GM23338 (cell line): ENCODE results near the gene CPT2. TPM values are rescaled to one million over a fixed set of nuclear protein-coding genes. Genes with fewer than 3 reads are reported as not detected.

Experiments used
- ATAC-seq: fragments of 200-7000 bp; cut with Tn5 transposase; 3 replicates; pipeline ENCODE4 v1.9.1; 2020
- DNase-seq: peaks from one replicate; pipeline ENCODE4 v3.0.0-alpha.2; 2015; ENCODE audit warnings: low spot score
- H2AFZ ChIP-seq: fragments of 200-600 bp; sonication (generic); 2 replicates; pipeline ENCODE4 v1.8.0; 2016; ENCODE audit warnings: antibody characterized with exemption, mild to moderate bottlenecking, moderate library complexity
- H3F3A ChIP-seq: fragments of 200-600 bp; sonication (generic); replicated peaks from 2 replicates; pipeline ENCODE4 v1.8.0; 2017; ENCODE audit warnings: antibody characterized with exemption, mixed run types, low read depth
- H3K27ac ChIP-seq: fragments of 200-600 bp; sonication (generic); 2 replicates; pipeline ENCODE4 v1.6.1; 2016; ENCODE audit warnings: low read depth
- H3K27me3 ChIP-seq: fragments of 200-600 bp; sonication (generic); 2 replicates; pipeline ENCODE4 v1.8.0; 2016; ENCODE audit warnings: mild to moderate bottlenecking, mixed run types, moderate library complexity; ENCODE audit not compliant: insufficient read depth
- H3K36me3 ChIP-seq: fragments of 200-600 bp; sonication (generic); 2 replicates; pipeline ENCODE4 v1.8.0; 2016; ENCODE audit warnings: mild to moderate bottlenecking; ENCODE audit not compliant: insufficient read depth
- H3K4me1 ChIP-seq: fragments of 200-600 bp; sonication (generic); 2 replicates; pipeline ENCODE4 v1.8.0; 2016; ENCODE audit warnings: mild to moderate bottlenecking, moderate library complexity; ENCODE audit not compliant: insufficient read depth
- H3K4me2 ChIP-seq: fragments of 200-600 bp; sonication (generic); 2 replicates; pipeline ENCODE4 v1.7.1; 2017; ENCODE audit warnings: mixed run types
- H3K4me3 ChIP-seq: fragments of 200-600 bp; sonication (generic); 2 replicates; pipeline ENCODE4 v1.6.1; 2016; ENCODE audit warnings: mixed run types
- H3K79me2 ChIP-seq: fragments of 200-600 bp; sonication (generic); replicated peaks from 2 replicates; pipeline ENCODE4 v1.8.0; 2017; ENCODE audit warnings: mild to moderate bottlenecking; ENCODE audit not compliant: insufficient read depth
- H3K9me2 ChIP-seq: fragments of 200-600 bp; sonication (generic); 2 replicates; pipeline ENCODE4 v1.8.0; 2017; ENCODE audit not compliant: insufficient read depth
- H4K20me1 ChIP-seq: fragments of 200-600 bp; sonication (generic); replicated peaks from 2 replicates; pipeline ENCODE4 v1.8.0; 2017; ENCODE audit warnings: mild to moderate bottlenecking; ENCODE audit not compliant: insufficient read depth
- H3K27ac Mint-ChIP-seq: 2 replicates; pipeline ENCODE4 v1.8.0; 2020; ENCODE audit warnings: inconsistent platforms, mild to moderate bottlenecking, moderate library complexity, mixed read lengths
- H3K27me3 Mint-ChIP-seq: 3 replicates; pipeline ENCODE4 v1.8.0; 2022; ENCODE audit warnings: low read depth, mild to moderate bottlenecking, moderate library complexity, mixed read lengths, inconsistent platforms; ENCODE audit not compliant: insufficient read depth, poor library complexity
- H3K36me3 Mint-ChIP-seq: 3 replicates; pipeline ENCODE4 v1.8.0; 2021; ENCODE audit warnings: low read depth, mild to moderate bottlenecking, inconsistent platforms, moderate library complexity, mixed read lengths
- H3K4me1 Mint-ChIP-seq: 3 replicates; pipeline ENCODE4 v1.8.0; 2020; ENCODE audit warnings: mild to moderate bottlenecking, inconsistent platforms, mixed read lengths
- H3K4me3 Mint-ChIP-seq: 3 replicates; pipeline ENCODE4 v1.8.0; 2021; ENCODE audit warnings: moderate library complexity, mild to moderate bottlenecking, inconsistent platforms, mixed read lengths
- H3K9me3 Mint-ChIP-seq: 3 replicates; pipeline ENCODE4 v1.8.0; 2020; ENCODE audit warnings: moderate library complexity, mild to moderate bottlenecking, inconsistent platforms, mixed read lengths
- CREB1 ChIP-seq: fragments of 250-450 bp; sonication (Bioruptor Pico); IDR thresholded peaks from 2 replicates; pipeline ENCODE4 v1.5.0; 2020; ENCODE audit warnings: low read depth, mild to moderate bottlenecking, moderate library complexity
- EZH2 ChIP-seq: fragments of 200-600 bp; sonication (generic); IDR thresholded peaks from one replicate; pipeline ENCODE4 v1.8.0; 2017; ENCODE audit warnings: antibody characterized with exemption, mild to moderate bottlenecking, low read depth; ENCODE audit not compliant: unreplicated experiment
- EZH2phosphoT487 ChIP-seq: fragments of 200-600 bp; sonication (generic); IDR thresholded peaks from one replicate; pipeline ENCODE4 v1.8.1; 2018; ENCODE audit warnings: antibody characterized with exemption; ENCODE audit not compliant: unreplicated experiment
- JUNB ChIP-seq: IDR thresholded peaks from one replicate; pipeline ENCODE4 v1.6.1; 2016; ENCODE audit warnings: antibody characterized with exemption; ENCODE audit not compliant: unreplicated experiment
- NANOG ChIP-seq: IDR thresholded peaks from 2 replicates; pipeline ENCODE4 v1.6.1; 2016; ENCODE audit warnings: antibody characterized with exemption, borderline replicate concordance
- POLR2AphosphoS5 ChIP-seq: IDR thresholded peaks from 2 replicates; pipeline ENCODE4 v1.6.1; 2016; ENCODE audit warnings: antibody characterized with exemption, low read depth
- STAT1 ChIP-seq: IDR thresholded peaks from one replicate; pipeline ENCODE4 v1.6.1; 2016; ENCODE audit warnings: antibody characterized with exemption; ENCODE audit not compliant: unreplicated experiment
- ZNF114 ChIP-seq: fragments of 250-450 bp; sonication (Bioruptor Pico); IDR thresholded peaks from 2 replicates; pipeline ENCODE4 v1.5.0; 2020; ENCODE audit warnings: mild to moderate bottlenecking, moderate library complexity
- ZNF331 ChIP-seq: fragments of 250-450 bp; sonication (Bioruptor Pico); IDR thresholded peaks from 2 replicates; pipeline ENCODE4 v1.5.0; 2020; ENCODE audit warnings: low read depth, mild to moderate bottlenecking, moderate library complexity
- polyA plus RNA-seq: library from polyadenylated mRNA; unstranded; fragments of >200 nt; fragmentation: Nextera tagmentation; extraction: Ambion mirVana; gene quantifications from 2 replicates; pipeline ENCODE4 v1.2.1, GENCODE V29; 2016
- total RNA-seq: library from RNA; depleted of rRNA; stranded (reverse); fragments of >200 nt; shearing (Covaris generic); gene quantifications from 2 replicates; pipeline ENCODE4 v1.2.3, GENCODE V29; 2014
- TF ChIP-seq, protein P1 (sequence below): IDR thresholded peaks from one replicate; pipeline ENCODE4 v1.6.1; 2018; ENCODE audit warnings: antibody characterized with exemption; ENCODE audit not compliant: unreplicated experiment
- TF ChIP-seq, protein P2 (sequence below): IDR thresholded peaks from 2 replicates; pipeline ENCODE4 v1.6.1; 2016; ENCODE audit warnings: antibody characterized with exemption
- TF ChIP-seq, protein P3 (sequence below), 2 experiments: fragments of 200-600 bp in 1 of 2; sonication (generic) in 1 of 2; conservative IDR thresholded peaks; 2 replicates each; pipeline versions ENCODE4 v1.5.1 to v1.6.1; 2016 to 2017; ENCODE audit warnings: antibody characterized with exemption in 2 of 2, low read depth in 2 of 2, mild to moderate bottlenecking in 2 of 2, moderate library complexity in 1 of 2

Gene CPT2
- total and polyA plus RNA-seq, 2 experiments from 2014 or later = 11.2 to 30.6 TPM

DNA sequence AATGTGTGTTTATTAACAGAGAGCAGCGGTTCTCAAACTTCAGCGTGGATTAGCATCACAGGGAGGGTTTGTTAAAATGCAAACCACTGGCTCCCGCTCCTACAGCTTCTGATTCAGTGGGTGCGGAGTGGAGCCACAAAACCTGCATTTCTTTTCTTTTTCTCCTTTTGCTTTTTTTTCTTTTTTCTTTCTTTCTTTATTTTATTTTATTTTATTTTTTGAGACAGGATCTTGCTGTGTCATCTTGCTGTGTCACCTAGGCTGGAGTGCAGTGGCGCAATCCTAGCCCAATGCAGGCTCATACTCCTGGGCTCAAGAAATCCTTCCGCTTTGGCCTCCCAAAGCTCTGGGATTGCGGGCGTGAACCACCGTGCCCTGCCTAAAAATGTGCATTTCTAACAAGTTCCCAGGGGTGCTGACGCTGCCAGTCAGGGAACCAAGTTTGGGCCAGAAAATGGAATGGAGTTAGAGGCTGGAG, 33.3 kb upstream of the CPT2 start (continued):
- TF ChIP-seq STAT1 (no peak), POLR2AphosphoS5 (no peak), NANOG (no peak), ZNF331 (CRISPR knock-in tag) (no peak), EZH2phosphoT487 (no peak)
- TF ChIP-seq, protein P1, sequence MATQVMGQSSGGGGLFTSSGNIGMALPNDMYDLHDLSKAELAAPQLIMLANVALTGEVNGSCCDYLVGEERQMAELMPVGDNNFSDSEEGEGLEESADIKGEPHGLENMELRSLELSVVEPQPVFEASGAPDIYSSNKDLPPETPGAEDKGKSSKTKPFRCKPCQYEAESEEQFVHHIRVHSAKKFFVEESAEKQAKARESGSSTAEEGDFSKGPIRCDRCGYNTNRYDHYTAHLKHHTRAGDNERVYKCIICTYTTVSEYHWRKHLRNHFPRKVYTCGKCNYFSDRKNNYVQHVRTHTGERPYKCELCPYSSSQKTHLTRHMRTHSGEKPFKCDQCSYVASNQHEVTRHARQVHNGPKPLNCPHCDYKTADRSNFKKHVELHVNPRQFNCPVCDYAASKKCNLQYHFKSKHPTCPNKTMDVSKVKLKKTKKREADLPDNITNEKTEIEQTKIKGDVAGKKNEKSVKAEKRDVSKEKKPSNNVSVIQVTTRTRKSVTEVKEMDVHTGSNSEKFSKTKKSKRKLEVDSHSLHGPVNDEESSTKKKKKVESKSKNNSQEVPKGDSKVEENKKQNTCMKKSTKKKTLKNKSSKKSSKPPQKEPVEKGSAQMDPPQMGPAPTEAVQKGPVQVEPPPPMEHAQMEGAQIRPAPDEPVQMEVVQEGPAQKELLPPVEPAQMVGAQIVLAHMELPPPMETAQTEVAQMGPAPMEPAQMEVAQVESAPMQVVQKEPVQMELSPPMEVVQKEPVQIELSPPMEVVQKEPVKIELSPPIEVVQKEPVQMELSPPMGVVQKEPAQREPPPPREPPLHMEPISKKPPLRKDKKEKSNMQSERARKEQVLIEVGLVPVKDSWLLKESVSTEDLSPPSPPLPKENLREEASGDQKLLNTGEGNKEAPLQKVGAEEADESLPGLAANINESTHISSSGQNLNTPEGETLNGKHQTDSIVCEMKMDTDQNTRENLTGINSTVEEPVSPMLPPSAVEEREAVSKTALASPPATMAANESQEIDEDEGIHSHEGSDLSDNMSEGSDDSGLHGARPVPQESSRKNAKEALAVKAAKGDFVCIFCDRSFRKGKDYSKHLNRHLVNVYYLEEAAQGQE = no peak
- TF ChIP-seq, protein P2, sequence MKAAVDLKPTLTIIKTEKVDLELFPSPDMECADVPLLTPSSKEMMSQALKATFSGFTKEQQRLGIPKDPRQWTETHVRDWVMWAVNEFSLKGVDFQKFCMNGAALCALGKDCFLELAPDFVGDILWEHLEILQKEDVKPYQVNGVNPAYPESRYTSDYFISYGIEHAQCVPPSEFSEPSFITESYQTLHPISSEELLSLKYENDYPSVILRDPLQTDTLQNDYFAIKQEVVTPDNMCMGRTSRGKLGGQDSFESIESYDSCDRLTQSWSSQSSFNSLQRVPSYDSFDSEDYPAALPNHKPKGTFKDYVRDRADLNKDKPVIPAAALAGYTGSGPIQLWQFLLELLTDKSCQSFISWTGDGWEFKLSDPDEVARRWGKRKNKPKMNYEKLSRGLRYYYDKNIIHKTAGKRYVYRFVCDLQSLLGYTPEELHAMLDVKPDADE = no peak

DNA sequence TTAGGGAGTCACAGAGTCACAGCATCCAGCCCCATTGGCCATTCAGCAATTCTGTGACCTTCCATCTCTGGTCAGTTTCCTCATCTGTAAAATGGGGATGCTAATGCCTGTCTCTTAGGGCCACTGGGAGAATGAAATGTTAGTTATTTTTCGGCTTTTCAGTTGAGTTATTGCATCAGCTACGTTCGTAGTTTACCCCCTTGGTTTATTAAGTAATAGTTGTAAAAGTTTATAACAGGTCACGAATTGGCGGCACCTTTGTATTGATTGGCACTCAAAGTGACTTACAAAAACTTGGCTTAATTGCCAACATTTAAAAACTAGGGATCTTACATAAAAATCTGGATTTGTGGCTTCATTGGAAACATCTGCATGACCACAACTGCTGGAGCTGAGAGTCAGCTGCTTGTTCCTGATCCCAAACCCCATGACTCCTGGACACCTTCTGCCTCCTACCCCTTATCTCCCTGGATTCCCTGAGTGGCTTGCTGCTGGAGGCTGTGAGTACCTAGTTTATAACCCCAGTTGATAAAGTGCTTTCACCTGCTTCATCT, 31.1 kb upstream of the CPT2 start:
- no peak overlapping the region; the same call in 1 of the 2 replicates for H2AFZ ChIP-seq
- no peaks in the 10 kb centered on the region for H3K27me3 ChIP-seq
- Mint-ChIP-seq H3K9me3 (no peaks in the 10 kb centered on the region), H3K27me3 (peaks cover 3% of the 10 kb centered on the region), H3K4me3 (no peak overlapping the region), H3K27ac (no peak overlapping the region), H3K4me1 (peaks cover 26% of the 10 kb centered on the region), H3K36me3 (no peaks in the 10 kb centered on the region)
- H3K4me3 ChIP-seq = no peak overlapping the region
- no peak overlapping the region for H3K4me2 ChIP-seq
- DNase-seq (no peak), ATAC-seq (no peak)
- H3K9me2 ChIP-seq = no peaks in the 10 kb centered on the region
- no peaks in the 10 kb centered on the region for H3K79me2 ChIP-seq
- H3K27ac ChIP-seq = no peak overlapping the region
- no peaks in the 10 kb centered on the region for H4K20me1 ChIP-seq
- H3K4me1 ChIP-seq = peaks cover 28% of the 10 kb centered on the region
- H3F3A ChIP-seq = 0 out of 2 replicates have a peak, but pooled peaks cover 3% of the 10 kb centered on the region
- no peaks in the 10 kb centered on the region for H3K36me3 ChIP-seq
- TF ChIP-seq ZNF331 (CRISPR knock-in tag) = no peak
- TF ChIP-seq, protein P1 = no peak
- TF ChIP-seq, protein P2 = no peak
- TF ChIP-seq CREB1 = no peak
- no peak for TF ChIP-seq EZH2phosphoT487
- no peak for TF ChIP-seq ZNF114 (CRISPR knock-in tag)
- TF ChIP-seq JUNB = no peak
- no peak for TF ChIP-seq STAT1
- TF ChIP-seq, protein P3, sequence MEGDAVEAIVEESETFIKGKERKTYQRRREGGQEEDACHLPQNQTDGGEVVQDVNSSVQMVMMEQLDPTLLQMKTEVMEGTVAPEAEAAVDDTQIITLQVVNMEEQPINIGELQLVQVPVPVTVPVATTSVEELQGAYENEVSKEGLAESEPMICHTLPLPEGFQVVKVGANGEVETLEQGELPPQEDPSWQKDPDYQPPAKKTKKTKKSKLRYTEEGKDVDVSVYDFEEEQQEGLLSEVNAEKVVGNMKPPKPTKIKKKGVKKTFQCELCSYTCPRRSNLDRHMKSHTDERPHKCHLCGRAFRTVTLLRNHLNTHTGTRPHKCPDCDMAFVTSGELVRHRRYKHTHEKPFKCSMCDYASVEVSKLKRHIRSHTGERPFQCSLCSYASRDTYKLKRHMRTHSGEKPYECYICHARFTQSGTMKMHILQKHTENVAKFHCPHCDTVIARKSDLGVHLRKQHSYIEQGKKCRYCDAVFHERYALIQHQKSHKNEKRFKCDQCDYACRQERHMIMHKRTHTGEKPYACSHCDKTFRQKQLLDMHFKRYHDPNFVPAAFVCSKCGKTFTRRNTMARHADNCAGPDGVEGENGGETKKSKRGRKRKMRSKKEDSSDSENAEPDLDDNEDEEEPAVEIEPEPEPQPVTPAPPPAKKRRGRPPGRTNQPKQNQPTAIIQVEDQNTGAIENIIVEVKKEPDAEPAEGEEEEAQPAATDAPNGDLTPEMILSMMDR (conservative IDR thresholded peaks at IDR 0.05; ENCODE audit: low read depth in 2 of 2) = no peak
- no peak for TF ChIP-seq NANOG
- TF ChIP-seq POLR2AphosphoS5 = no peak
- TF ChIP-seq EZH2 = no peak
